ENCODE data around the gene RFX1.

Gene RFX1

DNA sequence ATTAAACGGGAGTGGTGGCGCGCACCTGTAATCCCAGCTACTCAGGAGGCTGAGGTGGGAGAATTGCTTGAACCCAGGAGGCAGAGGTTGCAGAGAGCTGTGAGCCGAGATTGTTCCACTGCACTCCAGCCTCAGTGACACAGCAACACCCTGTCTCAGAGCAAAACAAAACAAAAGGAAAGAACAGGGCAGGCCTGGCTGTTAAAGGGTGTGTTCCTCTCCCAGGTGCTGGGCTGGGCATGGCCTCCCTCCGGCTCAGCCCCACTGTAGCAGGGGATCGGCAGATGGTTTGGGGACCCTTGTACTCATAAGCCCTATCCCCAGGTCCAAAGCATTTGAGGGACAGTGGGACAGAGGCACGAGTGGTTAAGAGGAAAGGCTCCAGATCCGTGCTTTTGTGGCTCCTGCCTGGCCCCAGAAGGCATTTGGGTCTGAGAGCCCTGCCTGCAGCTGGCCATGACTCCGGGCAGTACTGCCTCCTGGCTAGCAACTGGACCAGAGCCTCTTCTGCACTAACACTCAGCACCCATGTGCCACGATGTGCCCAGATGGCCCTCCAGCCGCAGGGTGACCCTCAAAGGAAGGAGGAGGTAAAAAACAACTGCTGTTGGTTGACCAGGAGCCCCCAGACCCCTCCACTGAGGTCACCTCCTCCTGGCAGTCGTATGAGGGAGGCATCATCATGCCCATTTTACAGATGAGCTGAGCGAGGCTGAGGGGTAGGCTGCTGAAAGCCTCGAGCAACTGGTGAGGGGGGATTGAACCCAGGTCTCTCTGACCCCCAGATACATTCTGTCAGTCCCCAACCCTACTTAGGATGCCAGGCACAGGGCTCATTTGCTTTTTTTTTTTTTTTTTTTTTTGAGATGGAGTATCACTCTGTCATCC lies 10.0 kb downstream of the RFX1 start:
- no peak for DNase-seq (ENCODE audit: low spot score)

- DNase-seq (ENCODE audit: low spot score): peak; percentile 90
Measured at GRCh38 chr19:13995017-13995728, 10.9 kb downstream of the RFX1 start.

GRCh38 chr19:13993590-13994300 lies 12.4 kb downstream of the RFX1 start:
- peak; percentile 64 for DNase-seq (ENCODE audit: low spot score)

DNA sequence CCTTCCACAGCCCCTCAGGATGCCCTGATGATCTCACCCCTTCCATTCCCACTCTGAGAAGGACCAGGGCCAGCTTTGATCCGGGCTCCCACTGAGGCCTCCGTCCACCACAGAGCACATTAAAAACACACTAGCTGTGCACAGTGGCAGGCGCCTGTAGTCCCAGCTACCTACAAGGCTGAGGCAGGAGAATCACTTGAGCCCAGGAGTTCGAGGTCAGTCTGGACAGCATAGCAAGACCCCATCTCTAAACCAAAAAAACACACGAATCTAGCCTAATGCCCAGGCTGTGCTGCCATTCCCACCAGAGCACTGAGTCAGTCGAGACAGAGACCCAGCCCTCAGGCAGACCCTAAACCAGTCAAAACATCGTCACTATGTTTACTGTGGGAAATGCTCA lies 14.1 kb downstream of the RFX1 start:
- no peak for DNase-seq (ENCODE audit: low spot score)

- no peak for DNase-seq (ENCODE audit: low spot score)
Measured at GRCh38 chr19:13990085-13990484, 16.0 kb downstream of the RFX1 start.

- no peak for DNase-seq (ENCODE audit: low spot score)
Measured at GRCh38 chr19:13989487-13989886, 16.6 kb downstream of the RFX1 start.

DNA sequence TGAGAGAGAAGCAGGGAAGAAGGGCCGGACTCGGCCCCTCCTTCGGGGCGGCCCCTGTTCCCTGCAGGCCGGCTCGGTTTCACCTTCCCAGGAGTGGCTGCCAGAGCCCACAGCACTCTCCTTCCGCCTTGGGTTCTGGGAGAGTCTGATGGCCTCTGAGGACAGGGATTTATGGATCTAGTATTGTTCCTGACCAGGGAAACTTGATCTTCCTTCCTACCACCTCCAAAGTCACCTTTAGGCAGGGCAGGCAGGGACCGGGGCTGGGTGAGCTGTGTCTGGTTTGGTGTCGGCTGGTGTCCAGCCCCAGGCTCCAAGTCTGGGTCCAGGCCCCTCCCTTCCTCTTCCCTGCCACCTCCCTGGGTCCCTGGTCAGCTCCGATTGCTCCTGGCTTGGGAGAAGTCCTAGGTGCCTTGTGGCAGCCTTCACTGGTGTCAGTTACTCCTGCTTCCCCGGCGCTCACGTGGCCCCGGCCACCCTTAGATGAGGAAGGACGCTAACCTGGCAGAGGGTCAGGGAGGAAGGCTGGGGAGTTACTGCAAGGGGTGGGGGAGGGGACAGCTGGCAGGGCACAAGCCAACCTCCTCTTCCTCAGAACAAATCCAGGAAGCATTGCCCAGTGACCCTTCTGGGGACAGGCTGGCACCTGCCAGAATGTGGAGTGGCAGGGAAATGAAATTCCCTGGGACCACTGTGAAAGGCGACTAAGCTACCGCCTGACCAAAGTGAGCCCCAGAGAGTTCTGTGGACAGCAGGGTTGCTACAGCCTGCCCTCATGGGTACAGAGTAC lies 18.8 kb downstream of the RFX1 start:
- peak; percentile 44 for DNase-seq (ENCODE audit: low spot score)

DNA sequence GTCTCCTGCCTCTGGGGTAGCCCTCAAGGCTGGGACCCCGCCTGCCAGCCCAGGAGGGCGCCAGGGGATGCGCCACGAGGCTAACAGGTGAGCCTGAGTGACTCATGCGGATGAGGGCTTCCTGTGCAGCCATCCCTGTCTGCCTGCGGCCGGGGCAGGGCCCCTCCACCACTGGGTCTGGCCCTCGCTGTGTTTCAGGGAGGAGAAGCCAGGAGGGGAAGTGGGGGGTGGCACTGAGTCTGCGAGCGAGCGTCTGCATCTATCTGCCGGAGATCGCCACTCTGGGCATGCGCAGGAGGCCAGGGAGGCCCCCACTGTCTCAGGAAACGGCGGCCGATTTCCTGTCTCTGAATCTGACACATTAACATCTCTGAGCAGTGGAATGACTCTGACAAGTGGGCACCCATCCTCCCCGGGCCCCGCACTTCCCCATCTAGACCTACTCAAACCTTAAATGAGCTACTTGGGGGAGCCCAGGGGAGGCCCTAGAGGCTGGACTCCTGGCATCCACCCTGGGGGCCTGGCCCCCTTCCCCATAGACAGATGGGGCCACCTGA lies 19.7 kb downstream of the RFX1 start:
- peak; percentile 76 for DNase-seq (ENCODE audit: low spot score)

DNA sequence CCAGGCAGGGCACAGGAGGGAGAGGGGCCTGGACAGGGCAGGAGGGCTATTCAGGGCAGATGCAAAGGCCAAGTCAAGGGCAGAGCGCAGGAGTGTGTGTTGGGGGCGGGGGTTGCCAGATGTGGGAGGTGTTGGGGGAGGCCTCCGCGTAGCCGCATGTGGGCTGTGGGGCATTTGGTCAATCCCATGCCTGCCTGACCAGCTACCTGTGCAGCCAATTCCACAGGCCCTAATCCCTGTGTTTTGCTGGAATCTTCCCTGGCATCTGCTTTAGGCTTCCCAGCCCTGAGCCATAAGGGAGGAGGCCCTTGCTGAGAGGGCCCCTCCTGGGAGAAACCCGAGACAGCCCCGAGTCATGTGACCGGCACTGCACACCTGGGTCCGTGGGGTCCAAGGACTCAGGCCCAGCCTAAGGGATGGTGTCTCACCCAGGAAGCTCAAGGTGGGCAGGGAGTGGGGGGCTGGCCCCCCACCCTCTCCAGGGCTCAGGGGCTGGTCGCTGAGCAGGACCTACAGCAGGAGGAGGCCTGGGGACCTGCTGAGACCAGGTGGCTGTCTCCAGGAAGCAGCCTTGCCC lies 20.3 kb downstream of the RFX1 start:
- no peak for DNase-seq (ENCODE audit: low spot score)

GRCh38 chr19:13984875-13985741 lies 21.0 kb downstream of the RFX1 start:
- no peak for DNase-seq (ENCODE audit: low spot score)

DNA sequence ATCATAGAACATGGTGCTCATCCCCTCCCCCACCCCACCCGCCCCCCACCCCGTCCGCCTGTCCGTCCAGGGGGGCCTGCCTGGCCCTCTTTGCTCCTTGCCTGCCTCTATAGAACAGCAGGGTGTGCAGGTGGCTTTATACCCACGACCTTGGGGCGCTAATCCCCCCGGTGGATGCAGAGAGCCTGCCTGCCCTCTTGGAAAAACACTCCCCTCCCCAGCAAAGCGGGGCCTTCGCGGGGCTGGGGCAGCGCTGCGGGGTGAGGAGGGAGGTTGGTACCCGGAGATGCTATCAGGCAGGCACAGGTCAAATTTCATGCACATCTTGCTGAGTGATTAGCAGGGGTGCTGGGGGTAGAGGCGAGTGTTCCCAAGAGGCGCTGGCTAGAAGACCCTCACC lies 21.9 kb downstream of the RFX1 start:
- DNase-seq (ENCODE audit: low spot score): no peak

DNA sequence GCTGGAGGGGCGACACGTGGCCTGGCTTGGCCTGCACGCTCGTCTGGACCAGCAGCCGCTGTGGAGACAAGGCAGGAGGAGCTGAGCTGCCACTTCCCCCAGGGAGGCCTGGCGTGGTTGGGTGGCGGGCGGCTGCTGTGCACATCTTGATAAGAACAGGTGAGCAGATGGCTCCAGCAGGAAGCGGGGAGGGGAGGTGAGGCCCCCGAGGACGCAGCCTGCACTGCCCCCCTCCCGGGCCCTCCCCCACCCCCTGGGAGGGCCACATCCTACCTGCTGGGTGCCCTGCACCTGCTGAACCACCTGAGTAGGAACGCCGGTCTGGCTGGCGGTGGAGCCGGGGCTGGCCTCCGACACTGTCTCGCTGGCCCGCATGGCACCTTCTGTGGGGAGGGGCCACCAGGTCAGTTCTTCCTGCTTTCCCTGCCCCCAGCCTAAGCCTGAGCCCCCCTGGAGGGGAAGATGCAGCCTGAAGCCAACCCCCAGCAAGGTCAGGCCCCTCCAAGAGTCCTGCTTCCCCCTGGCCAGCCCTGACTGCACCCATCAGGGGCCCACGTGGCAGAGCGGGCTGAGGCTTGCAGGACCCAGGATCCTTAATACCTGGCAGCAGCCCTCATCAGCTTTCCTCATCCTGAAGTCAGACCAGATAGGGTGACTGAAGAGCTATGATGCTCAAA lies 22.8 kb downstream of the RFX1 start:
- no peak for DNase-seq (ENCODE audit: low spot score)

GRCh38 chr19:13982773-13983172 lies 23.3 kb downstream of the RFX1 start:
- DNase-seq (ENCODE audit: low spot score): no peak

DNA sequence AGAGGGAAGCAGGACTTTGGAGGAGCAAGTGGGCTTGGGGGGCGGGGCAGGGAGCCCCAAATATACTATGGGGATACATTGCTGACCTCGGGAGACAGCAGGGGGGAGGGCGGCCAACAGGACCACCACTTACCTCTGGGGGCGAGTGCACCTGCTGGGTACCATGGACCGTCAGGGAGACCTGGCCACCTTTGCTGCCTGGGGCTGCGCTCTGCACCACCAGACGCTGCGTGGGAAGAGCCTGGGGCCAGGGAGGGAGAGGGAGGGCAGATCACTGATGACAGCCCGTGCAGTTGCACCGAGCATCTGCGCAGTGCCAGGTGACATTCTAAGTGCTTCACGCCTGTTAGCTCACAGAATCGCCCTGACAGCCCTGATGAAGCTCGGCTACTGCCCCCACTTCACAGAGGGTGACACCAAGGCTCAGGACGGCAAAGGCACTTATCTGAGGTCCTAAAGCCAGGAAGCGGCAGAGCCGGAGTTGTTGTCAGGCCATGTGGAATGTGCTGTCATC lies 24.1 kb downstream of the RFX1 start:
- no peak for DNase-seq (ENCODE audit: low spot score)

GRCh38 chr19:13981467-13981866 lies 24.7 kb downstream of the RFX1 start:
- no peak for DNase-seq (ENCODE audit: low spot score)

DNA sequence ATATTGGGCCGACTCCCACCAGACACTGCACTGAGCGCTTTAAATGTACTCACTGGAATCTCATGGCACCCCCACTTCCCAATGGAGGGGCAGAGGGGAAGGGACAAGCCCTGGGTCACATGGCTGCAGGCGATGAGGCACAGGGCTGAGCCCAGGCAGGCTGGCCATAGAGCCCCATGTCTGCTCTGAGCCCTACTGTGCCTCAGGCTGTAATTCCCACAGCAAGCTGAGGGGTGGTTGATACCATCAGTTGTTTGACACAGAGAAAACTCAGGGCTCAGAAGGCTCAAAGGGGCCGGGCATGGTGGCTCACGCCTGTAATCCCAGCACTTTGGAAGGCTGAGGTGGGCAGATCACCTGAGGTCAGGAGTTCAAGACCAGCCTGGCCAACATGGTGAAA lies 25.1 kb downstream of the RFX1 start:
- no peak for DNase-seq (ENCODE audit: low spot score)

DNA sequence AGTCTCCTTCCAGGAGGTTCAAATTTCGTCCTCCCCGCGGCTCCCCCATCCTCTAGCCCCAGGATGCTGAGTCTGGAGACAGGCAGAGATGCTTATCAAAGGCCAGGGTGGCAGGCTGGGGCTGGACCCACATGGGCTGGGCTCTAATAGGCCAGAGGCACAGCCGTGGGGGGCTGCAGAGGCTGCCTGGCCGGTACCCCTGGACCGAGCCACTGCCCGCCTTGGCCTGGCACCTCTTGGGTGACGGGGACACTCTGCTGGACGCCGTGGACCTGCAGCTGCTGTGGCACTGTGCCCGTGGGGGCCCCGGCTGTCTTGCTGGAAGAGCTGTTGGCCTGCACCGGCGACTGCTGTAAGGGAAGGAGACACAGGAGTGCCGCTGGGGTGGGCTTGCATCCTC lies 25.8 kb downstream of the RFX1 start:
- no peak for DNase-seq (ENCODE audit: low spot score)

GRCh38 chr19:13979686-13980085 lies 26.4 kb downstream of the RFX1 start:
- no peak for DNase-seq (ENCODE audit: low spot score)

DNA sequence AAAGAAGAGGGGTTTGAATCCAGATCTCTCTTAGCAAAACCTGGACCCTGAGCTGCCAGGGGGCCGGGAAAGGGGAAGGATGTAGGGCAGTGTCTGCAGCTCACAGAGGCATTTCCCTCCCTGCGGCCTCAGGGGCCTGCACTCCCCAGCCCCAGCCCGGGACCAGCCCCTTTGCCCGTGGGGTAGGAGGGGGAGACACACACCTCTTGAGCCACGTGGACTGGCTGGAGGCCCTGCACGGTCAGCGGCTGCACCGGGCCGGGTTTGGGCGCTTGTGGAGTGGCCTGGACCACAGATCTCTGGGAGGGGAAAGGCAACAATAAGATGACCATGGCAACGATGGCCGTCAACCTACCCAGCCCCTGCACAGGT lies 26.9 kb downstream of the RFX1 start:
- no peak for DNase-seq (ENCODE audit: low spot score)

All from cerebellar cortex (tissue), 1 donor.